ENCODE results near the gene SNCA.

SNCA gene

DNA sequence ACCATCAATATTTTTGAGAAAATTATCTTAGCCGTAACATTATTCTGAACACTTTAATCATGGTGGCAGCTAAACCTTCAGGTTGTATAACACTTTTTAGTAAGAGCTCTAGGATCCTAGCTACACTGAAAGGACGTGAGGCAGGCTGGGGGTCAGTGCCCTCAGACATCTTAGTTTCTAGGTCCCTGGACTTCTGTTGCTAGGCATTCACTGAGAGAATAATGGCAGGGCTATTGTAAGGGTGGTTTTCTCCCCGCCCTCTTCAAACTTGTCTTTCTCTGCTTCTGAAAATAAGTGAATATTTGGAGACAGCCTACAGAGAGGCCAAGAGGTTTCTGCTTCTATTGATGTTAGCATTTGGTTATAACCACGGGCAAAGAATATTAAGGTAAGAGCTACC is 42.3 kb upstream of the SNCA start:
- H3K9me3 ChIP-seq (ENCODE audit: control insufficient read depth, insufficient read depth, low read depth, low read length), result no peaks in the 10 kb centered on the region
- no peak overlapping the region for H3K27ac ChIP-seq (ENCODE audit: extremely low read depth, low read depth, low read length)
- CTCF ChIA-PET, result interaction anchor here (1.1 kb wide), 1 partner anchor 19 kb away, joined by 3 read pairs; no protein-coding TSS in a partner anchor
- TF ChIP-seq ZXDB (tag by site-specific recombination; IDR thresholded peaks at IDR 0.05) (no peak), ZNF394 (tag by site-specific recombination; IDR thresholded peaks at IDR 0.05; ENCODE audit: borderline replicate concordance) (no peak), ZFP69B (tag by site-specific recombination; IDR thresholded peaks at IDR 0.05) (no peak), MZF1 (tag by site-specific recombination; IDR thresholded peaks at IDR 0.05; ENCODE audit: borderline replicate concordance) (no peak), OVOL3 (tag by site-specific recombination; IDR thresholded peaks at IDR 0.05) (no peak), KLF7 (tag by site-specific recombination; IDR thresholded peaks at IDR 0.05; ENCODE audit: borderline replicate concordance) (no peak), ZNF623 (tag by site-specific recombination; IDR thresholded peaks at IDR 0.05) (no peak), ZNF555 (tag by site-specific recombination; conservative IDR thresholded peaks at IDR 0.05) (no peak), ZNF274 (IDR thresholded peaks at IDR 0.05; ENCODE audit: low read length) (no peak), ZNF274 (tag by site-specific recombination; IDR thresholded peaks at IDR 0.05; ENCODE audit: borderline replicate concordance) (no peak), ZFP3 (tag by site-specific recombination; IDR thresholded peaks at IDR 0.05; ENCODE audit: low read depth) (no peak), HOXC10 (CRISPR knock-in tag; IDR thresholded peaks at IDR 0.05) (no peak)
- TF ChIP-seq, protein P1, sequence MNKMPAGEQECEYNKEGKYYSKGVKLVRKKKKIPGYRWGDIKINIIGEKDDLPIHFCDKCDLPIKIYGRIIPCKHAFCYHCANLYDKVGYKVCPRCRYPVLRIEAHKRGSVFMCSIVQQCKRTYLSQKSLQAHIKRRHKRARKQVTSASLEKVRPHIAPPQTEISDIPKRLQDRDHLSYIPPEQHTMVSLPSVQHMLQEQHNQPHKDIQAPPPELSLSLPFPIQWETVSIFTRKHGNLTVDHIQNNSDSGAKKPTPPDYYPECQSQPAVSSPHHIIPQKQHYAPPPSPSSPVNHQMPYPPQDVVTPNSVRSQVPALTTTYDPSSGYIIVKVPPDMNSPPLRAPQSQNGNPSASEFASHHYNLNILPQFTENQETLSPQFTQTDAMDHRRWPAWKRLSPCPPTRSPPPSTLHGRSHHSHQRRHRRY (tag by site-specific recombination; IDR thresholded peaks at IDR 0.05), result no peak
- TF ChIP-seq, protein P2, sequence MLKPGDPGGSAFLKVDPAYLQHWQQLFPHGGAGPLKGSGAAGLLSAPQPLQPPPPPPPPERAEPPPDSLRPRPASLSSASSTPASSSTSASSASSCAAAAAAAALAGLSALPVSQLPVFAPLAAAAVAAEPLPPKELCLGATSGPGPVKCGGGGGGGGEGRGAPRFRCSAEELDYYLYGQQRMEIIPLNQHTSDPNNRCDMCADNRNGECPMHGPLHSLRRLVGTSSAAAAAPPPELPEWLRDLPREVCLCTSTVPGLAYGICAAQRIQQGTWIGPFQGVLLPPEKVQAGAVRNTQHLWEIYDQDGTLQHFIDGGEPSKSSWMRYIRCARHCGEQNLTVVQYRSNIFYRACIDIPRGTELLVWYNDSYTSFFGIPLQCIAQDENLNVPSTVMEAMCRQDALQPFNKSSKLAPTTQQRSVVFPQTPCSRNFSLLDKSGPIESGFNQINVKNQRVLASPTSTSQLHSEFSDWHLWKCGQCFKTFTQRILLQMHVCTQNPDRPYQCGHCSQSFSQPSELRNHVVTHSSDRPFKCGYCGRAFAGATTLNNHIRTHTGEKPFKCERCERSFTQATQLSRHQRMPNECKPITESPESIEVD (tag by site-specific recombination; IDR thresholded peaks at IDR 0.05), result no peak
- TF ChIP-seq, protein P3, sequence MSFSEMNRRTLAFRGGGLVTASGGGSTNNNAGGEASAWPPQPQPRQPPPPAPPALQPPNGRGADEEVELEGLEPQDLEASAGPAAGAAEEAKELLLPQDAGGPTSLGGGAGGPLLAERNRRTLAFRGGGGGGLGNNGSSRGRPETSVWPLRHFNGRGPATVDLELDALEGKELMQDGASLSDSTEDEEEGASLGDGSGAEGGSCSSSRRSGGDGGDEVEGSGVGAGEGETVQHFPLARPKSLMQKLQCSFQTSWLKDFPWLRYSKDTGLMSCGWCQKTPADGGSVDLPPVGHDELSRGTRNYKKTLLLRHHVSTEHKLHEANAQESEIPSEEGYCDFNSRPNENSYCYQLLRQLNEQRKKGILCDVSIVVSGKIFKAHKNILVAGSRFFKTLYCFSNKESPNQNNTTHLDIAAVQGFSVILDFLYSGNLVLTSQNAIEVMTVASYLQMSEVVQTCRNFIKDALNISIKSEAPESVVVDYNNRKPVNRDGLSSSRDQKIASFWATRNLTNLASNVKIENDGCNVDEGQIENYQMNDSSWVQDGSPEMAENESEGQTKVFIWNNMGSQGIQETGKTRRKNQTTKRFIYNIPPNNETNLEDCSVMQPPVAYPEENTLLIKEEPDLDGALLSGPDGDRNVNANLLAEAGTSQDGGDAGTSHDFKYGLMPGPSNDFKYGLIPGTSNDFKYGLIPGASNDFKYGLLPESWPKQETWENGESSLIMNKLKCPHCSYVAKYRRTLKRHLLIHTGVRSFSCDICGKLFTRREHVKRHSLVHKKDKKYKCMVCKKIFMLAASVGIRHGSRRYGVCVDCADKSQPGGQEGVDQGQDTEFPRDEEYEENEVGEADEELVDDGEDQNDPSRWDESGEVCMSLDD (tag by site-specific recombination; IDR thresholded peaks at IDR 0.05), result no peak
- TF ChIP-seq, protein P4, sequence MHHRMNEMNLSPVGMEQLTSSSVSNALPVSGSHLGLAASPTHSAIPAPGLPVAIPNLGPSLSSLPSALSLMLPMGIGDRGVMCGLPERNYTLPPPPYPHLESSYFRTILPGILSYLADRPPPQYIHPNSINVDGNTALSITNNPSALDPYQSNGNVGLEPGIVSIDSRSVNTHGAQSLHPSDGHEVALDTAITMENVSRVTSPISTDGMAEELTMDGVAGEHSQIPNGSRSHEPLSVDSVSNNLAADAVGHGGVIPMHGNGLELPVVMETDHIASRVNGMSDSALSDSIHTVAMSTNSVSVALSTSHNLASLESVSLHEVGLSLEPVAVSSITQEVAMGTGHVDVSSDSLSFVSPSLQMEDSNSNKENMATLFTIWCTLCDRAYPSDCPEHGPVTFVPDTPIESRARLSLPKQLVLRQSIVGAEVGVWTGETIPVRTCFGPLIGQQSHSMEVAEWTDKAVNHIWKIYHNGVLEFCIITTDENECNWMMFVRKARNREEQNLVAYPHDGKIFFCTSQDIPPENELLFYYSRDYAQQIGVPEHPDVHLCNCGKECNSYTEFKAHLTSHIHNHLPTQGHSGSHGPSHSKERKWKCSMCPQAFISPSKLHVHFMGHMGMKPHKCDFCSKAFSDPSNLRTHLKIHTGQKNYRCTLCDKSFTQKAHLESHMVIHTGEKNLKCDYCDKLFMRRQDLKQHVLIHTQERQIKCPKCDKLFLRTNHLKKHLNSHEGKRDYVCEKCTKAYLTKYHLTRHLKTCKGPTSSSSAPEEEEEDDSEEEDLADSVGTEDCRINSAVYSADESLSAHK (tag by site-specific recombination; IDR thresholded peaks at IDR 0.05), result no peak
- TF ChIP-seq, protein P5, sequence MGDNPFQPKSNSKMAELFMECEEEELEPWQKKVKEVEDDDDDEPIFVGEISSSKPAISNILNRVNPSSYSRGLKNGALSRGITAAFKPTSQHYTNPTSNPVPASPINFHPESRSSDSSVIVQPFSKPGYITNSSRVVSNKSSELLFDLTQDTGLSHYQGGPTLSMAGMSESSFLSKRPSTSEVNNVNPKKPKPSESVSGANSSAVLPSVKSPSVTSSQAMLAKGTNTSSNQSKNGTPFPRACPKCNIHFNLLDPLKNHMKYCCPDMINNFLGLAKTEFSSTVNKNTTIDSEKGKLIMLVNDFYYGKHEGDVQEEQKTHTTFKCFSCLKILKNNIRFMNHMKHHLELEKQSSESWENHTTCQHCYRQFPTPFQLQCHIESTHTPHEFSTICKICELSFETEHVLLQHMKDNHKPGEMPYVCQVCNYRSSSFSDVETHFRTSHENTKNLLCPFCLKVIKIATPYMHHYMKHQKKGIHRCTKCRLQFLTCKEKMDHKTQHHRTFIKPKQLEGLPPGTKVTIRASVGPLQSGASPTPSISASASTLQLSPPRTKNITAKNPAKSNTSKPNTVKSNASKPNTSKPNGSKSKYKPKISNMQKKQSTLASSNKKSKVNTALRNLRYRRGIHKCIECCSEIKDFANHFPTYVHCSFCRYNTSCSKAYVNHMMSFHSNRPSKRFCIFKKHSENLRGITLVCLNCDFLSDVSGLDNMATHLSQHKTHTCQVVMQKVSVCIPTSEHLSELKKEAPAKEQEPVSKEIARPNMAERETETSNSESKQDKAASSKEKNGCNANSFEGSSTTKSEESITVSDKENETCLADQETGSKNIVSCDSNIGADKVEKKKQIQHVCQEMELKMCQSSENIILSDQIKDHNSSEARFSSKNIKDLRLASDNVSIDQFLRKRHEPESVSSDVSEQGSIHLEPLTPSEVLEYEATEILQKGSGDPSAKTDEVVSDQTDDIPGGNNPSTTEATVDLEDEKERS (tag by site-specific recombination; IDR thresholded peaks at IDR 0.05), result no peak
- no peaks in the 10 kb centered on the region for H3K4me1 ChIP-seq (ENCODE audit: control insufficient read depth, insufficient read depth, low read length)
- no peaks in the 10 kb centered on the region for H3K36me3 ChIP-seq (ENCODE audit: control insufficient read depth in 2 of 2, insufficient read depth in 1 of 2, low read length in 2 of 2)
- POLR2A ChIA-PET, result no interaction called here
- H3K4me3 ChIP-seq (ENCODE audit: low read depth, low read length), result no peak overlapping the region

Data from HEK293 (cell line).